Ovary (tissue), 9 donors: ENCODE data around the gene MX2. TPM values are rescaled to one million over a fixed set of nuclear protein-coding genes. Genes with fewer than 3 reads are reported as not detected.

Experiments
- DNase-seq, 5 donors: peaks; one replicate each; pipeline ENCODE4 v3.0.0-alpha.2; 2019 to 2020
- H3K27ac ChIP-seq, 2 donors: fragments of 200-600 bp; one replicate each; pipeline versions ENCODE4 v1.5.1 to v1.8.0; 2019 to 2022
- H3K27me3 ChIP-seq: fragments of 200-600 bp; one replicate; pipeline ENCODE4 v1.8.0; 2022
- H3K36me3 ChIP-seq: fragments of 200-600 bp; sonication (generic); one replicate; pipeline ENCODE4 v1.5.1; 2019
- H3K4me1 ChIP-seq: one replicate; pipeline ENCODE4 v1.8.1; 2013; ENCODE audit warnings: mild to moderate bottlenecking, moderate library complexity; ENCODE audit not compliant: insufficient read depth
- H3K4me3 ChIP-seq: fragments of 200-600 bp; sonication (generic); one replicate; pipeline ENCODE4 v1.5.1; 2017
- H3K9me3 ChIP-seq, 2 donors: fragments of 200-600 bp in 1 of 2; sonication (generic) in 1 of 2; one replicate each; pipeline versions ENCODE4 v1.5.1 to v1.8.1; 2013 to 2019; ENCODE audit warnings: mild to moderate bottlenecking in 1 of 2, moderate library complexity in 1 of 2
- CTCF ChIP-seq, 3 donors: fragments of 450-650 bp in 2 of 3; fragments of 200-600 bp in 1 of 3; IDR thresholded peaks; one replicate each; pipeline versions ENCODE4 v1.5.1 to v1.8.0; 2016 to 2022; ENCODE audit warnings: antibody characterized with exemption in 3 of 3, mild to moderate bottlenecking in 1 of 3
- EP300 ChIP-seq: sonication (generic); formaldehyde crosslinking; IDR thresholded peaks from one replicate; pipeline ENCODE4 v1.6.1; 2017; ENCODE audit warnings: antibody characterized with exemption
- POLR2A ChIP-seq: fragments of 450-650 bp; IDR thresholded peaks from one replicate; pipeline ENCODE4 v1.6.1; 2017; ENCODE audit warnings: antibody characterized with exemption, mild to moderate bottlenecking, moderate library complexity
- WGBS, 3 donors: extraction: QIAGEN DNeasy Blood & Tissue Kit in 1 of 3; methylation state at CpG; one replicate each; pipeline versions ENCODE4 v1.1.5 to v1.1.7; 2013 to 2017; 5-methylcytosine and 5-hydroxymethylcytosine counted together
- intact Hi-C, 4 donors: fragments of 100-400 bp; cut with DNase I; formaldehyde crosslinking; loops; one replicate each; pipeline versions ENCODE4 v1.11.0 to v1.15.1; 2022 to 2023
- polyA plus RNA-seq, 2 donors: library from polyadenylated mRNA; stranded (reverse); fragments of 200-250 nt in 1 of 2; fragments of 350-450 nt in 1 of 2; fragmentation: Illumina TruSeq in 1 of 2; extraction: RNeasy Lipid Tissue Mini Kit (QIAGEN cat#74804) in 1 of 2; gene quantifications; one replicate each; pipeline ENCODE4 v1.2.3, GENCODE V29; 2013 to 2014
- total RNA-seq, 7 donors: library from RNA; depleted of rRNA in 2 of 7; stranded (reverse); fragments of >200 nt in 2 of 7; fragmentation: NEBNext Ultra II Directional in 3 of 7; extraction: Animal tissue kit (Norgen Biotek cat#: 25700) in 3 of 7; gene quantifications; one replicate each; pipeline versions ENCODE4 v1.1.0 to v1.2.4, GENCODE V29; 2016 to 2023
- donor health status: DM: no; HTN: no; CAD: no; lungs with moderate emphysema.
- donor health status: DM: no; HTN: no; CAD: no.
- donor health status: Bipolar disorder and iron deficiency.
- donor health status: DM: yes; HTN: yes; CAD: no.
- donor health status: DM: no; HTN: no; CAD: no.
- donor health status: DM: yes; HTN: yes; CAD: no.

The MX2 gene
- total and polyA plus RNA-seq, 9 donors: 2.6 to 34.6 (median 5.1) TPM

- H3K4me1 ChIP-seq: no peaks in the 10 kb centered on the region
- H3K4me3 ChIP-seq: no peak overlapping the region
- WGBS, 3 donors: 91 to 94% (median 92%) methylated on average over 9 of the region's 9 CpGs
- no peaks in the 10 kb centered on the region for H3K9me3 ChIP-seq
- H3K36me3 ChIP-seq: no peaks in the 10 kb centered on the region
- no peak for DNase-seq
- intact Hi-C loops: no loop called here
- no peak overlapping the region for H3K27ac ChIP-seq
- TF ChIP-seq POLR2A: no peak
- TF ChIP-seq EP300: no peak
- no peak for TF ChIP-seq CTCF (IDR thresholded peaks at IDR 0.05)
- no peaks in the 10 kb centered on the region for H3K27me3 ChIP-seq
Observed at GRCh38 chr21:41403331-41403730, 41.5 kb downstream of the MX2 start.

- 87 to 94% (median 89%) methylated on average over 10 of the region's 10 CpGs for WGBS, 3 donors
- Histone ChIP-seq H3K36me3 (no peaks in the 10 kb centered on the region), H3K4me1 (no peaks in the 10 kb centered on the region), H3K4me3 (no peak overlapping the region), H3K27ac (no peak overlapping the region), H3K27me3 (no peaks in the 10 kb centered on the region), H3K9me3 (no peaks in the 10 kb centered on the region)
- no peak for TF ChIP-seq CTCF (IDR thresholded peaks at IDR 0.05)
- intact Hi-C loops: no loop called here
- no peak for DNase-seq
Observed at GRCh38 chr21:41403966-41404365, 42.1 kb downstream of the MX2 start.

GRCh38 chr21:41405321-41405720, 43.5 kb downstream of the MX2 start:
- TF ChIP-seq POLR2A: no peak
- TF ChIP-seq EP300: no peak
- no peak for TF ChIP-seq CTCF (IDR thresholded peaks at IDR 0.05)
- Histone ChIP-seq H3K27me3 (no peaks in the 10 kb centered on the region), H3K4me1 (no peaks in the 10 kb centered on the region), H3K9me3 (no peaks in the 10 kb centered on the region), H3K4me3 (no peak overlapping the region), H3K36me3 (no peaks in the 10 kb centered on the region), H3K27ac (no peak overlapping the region)
- intact Hi-C loops: no loop called here
- no peak for DNase-seq
- WGBS, 3 donors: 93 to 94% (median 93%) methylated on average over 4 of the region's 4 CpGs

GRCh38 chr21:41406340-41406739, 44.5 kb downstream of the MX2 start:
- H3K9me3 ChIP-seq: no peaks in the 10 kb centered on the region
- WGBS, 3 donors: 85 to 89% (median 86%) methylated on average over 6 of the region's 6 CpGs
- no peaks in the 10 kb centered on the region for H3K36me3 ChIP-seq
- H3K27me3 ChIP-seq: no peaks in the 10 kb centered on the region
- DNase-seq: no peak
- no peak overlapping the region for H3K27ac ChIP-seq
- intact Hi-C loops: no loop called here
- no peaks in the 10 kb centered on the region for H3K4me1 ChIP-seq
- TF ChIP-seq POLR2A (no peak), CTCF (IDR thresholded peaks at IDR 0.05) (no peak), EP300 (no peak)
- no peak overlapping the region for H3K4me3 ChIP-seq
